ENCODE data around the gene CASR. TPM values are rescaled to one million over a fixed set of nuclear protein-coding genes. Genes with fewer than 3 reads are reported as not detected.

CASR gene
- total RNA-seq, 1 experiment from 2014 or later: 0.10 TPM

DNA sequence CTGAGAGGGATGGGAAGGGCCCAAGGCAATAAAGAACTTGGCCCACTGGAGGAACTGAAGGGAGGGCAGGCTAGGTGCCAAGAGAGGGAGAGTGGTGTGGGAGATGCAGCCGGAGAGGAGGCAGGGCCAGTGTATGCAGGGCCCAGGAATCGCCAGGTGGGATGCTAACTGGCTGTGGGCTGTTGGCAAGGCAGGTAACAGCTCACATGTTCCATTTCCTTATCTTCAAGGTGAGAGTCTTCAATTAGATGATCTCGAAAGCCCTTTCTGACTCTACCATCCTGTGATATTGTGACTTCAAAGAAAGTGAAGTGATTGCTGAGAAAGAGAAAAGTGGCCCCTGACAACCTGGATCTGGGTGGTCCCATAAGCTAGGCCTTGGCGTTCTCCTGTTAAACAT lies 49.0 kb downstream of the CASR start:
- Histone ChIP-seq H3K4me3 (ENCODE audit: insufficient read depth, low read depth, low read length) (no peak overlapping the region), H3K36me3 (replicated peaks; ENCODE audit: control insufficient read depth, insufficient read depth, low read length) (no peaks in the 10 kb centered on the region), H3K27me3 (ENCODE audit: control insufficient read depth, insufficient read depth, low read length) (no peaks in the 10 kb centered on the region)
- no peak for DNase-seq

DNA sequence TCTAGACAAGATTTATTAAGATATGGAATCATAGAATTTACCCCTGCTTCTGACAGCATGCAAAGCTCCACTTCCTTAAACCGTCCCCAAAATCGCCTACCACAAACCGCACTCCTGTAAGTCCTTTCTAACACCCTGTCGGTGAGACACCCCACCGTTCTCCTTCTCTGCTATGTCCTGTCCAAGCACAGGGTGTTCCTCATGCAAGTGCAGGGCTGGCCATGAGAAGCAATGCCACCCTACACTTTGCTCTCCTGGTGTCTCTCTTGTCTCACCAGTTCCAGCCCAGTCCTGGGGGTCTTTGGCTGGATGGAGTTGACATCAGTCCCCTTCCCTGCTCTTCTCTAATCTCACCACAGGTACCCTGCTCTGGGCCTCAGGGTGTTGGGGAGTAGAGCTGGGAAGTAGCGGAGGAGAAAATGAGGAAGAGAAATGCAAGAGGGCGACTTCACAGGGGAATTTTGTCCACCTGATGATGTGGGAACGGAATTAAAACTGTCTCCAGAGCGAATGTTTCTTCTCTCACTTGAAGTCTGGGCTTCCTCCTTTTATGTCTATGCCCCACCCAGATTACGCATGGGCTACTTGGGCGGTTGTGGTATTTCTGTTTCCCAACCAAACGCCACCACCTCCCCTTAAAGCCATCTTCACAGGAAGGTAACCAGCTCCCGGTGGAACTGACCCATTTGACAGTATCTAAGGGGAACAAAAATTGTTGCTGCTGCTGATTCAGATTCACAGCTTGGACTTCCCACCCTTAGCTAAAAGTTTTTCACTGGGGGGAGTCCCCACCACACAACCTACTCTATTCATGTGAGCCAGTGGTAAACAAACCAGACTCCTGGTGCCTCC lies 49.9 kb downstream of the CASR start:
- no peaks in the 10 kb centered on the region for H3K36me3 ChIP-seq (replicated peaks; ENCODE audit: control insufficient read depth, insufficient read depth, low read length)
- no peak overlapping the region for H3K4me3 ChIP-seq (ENCODE audit: insufficient read depth, low read depth, low read length)
- no peak for DNase-seq
- no peaks in the 10 kb centered on the region for H3K27me3 ChIP-seq (ENCODE audit: control insufficient read depth, insufficient read depth, low read length)

DNA sequence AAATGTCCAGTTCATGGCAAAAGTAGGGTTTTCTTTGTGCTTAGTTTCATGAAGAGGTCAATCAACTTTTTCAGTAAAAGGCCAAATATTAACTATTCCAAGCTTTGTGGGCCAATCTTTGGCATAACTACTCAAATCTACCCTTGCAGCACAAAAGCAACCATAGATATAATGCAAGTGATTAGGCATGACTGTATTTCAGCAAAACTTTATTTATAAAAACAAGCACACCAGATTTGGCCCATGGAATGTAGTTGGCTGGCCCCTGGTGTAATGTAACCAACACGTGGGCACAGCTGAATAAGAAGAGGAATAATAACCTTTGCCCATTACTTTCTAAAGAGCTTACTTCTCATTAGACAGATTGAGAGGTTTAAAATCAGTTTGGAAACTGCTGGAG lies 50.6 kb downstream of the CASR start:
- no peak for DNase-seq

DNA sequence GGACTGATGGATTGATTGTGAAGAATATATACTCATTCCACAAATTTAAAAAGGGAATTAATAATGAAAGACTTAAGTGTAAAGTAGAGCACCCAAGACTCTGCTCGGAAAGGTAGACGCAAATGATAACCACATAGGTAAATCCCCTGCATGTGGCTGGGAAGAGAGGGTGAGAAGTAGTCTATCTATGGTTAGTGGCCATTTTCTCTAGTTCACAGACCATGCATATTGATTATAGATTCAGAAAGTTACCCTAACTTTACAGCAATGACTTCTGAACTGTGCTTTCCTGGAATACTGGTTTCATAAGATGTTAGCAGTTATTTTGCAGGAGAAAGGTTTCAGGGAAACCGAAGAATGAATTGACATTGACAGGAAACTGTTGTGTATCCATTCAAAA lies 51.7 kb downstream of the CASR start:
- no peaks in the 10 kb centered on the region for H3K27me3 ChIP-seq (ENCODE audit: control insufficient read depth, insufficient read depth, low read length)
- H3K4me3 ChIP-seq (ENCODE audit: insufficient read depth, low read depth, low read length): no peak overlapping the region
- no peak for DNase-seq
- H3K36me3 ChIP-seq (replicated peaks; ENCODE audit: control insufficient read depth, insufficient read depth, low read length): no peaks in the 10 kb centered on the region

More for the DNA sequence above, 50.6 kb downstream of the CASR start:
- H3K27me3 ChIP-seq (ENCODE audit: control insufficient read depth, insufficient read depth, low read length): no peaks in the 10 kb centered on the region
- H3K36me3 ChIP-seq (replicated peaks; ENCODE audit: control insufficient read depth, insufficient read depth, low read length): no peaks in the 10 kb centered on the region
- no peak overlapping the region for H3K4me3 ChIP-seq (ENCODE audit: insufficient read depth, low read depth, low read length)

DNA sequence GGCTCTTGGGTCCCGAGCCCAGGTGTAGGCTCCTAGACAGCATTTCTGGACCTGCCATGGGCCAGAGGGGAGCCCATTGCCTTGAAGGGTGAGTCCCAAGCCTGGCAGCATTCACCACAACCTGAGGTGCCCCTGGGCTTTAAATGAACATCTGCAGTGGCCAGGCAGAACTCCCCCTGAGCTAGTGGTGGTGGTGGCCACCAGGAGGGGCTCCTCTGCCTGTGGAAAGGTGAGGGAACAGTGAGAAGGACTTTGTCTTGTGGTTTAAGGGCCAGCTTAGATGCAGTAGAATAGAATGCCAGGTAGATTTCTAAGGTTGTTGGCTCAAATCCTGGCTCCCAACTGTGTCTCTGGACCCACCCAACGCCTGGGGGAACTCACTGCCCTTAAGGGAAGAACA lies 55.6 kb downstream of the CASR start:
- DNase-seq: no peak
- Histone ChIP-seq H3K27me3 (ENCODE audit: control insufficient read depth, insufficient read depth, low read length) (no peaks in the 10 kb centered on the region; the same call in 1 of the 2 replicates), H3K36me3 (replicated peaks; ENCODE audit: control insufficient read depth, insufficient read depth, low read length) (no peaks in the 10 kb centered on the region), H3K4me3 (ENCODE audit: insufficient read depth, low read depth, low read length) (no peak overlapping the region)

DNA sequence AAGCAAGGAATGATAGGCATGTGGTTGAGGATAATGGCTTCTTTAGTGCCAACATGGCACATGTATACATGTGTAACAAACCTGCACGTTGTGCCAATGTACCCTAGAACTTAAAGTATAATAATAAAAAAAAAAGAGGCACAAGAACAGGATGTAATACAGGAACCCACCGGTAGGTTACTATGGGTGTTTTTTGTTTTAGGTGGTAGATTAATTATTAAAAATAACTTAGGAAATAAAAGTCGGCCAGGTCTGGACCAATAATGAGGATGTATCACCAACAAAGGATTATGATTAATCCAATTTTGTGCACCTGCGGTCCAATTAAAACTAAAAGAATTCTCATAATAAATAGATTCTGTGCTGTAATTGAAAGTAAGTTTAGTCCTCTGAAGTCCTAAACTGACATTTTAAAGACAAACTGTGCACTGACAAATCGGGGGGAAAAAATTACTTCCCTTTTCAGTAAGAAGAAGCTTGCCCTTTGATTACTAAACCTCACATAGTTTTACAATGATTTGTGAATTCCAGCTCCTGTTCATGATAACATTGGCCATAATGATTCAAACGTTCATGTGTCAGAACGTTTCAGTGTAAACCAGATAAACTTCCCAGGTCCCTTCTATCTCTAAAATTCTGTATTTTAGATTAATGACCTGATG lies 62.2 kb downstream of the CASR start:
- Histone ChIP-seq H3K4me3 (ENCODE audit: insufficient read depth, low read depth, low read length) (no peak overlapping the region), H3K36me3 (replicated peaks; ENCODE audit: control insufficient read depth, insufficient read depth, low read length) (no peaks in the 10 kb centered on the region), H3K27me3 (ENCODE audit: control insufficient read depth, insufficient read depth, low read length) (no peaks in the 10 kb centered on the region; the same call in 1 of the 2 replicates)
- DNase-seq: no peak

DNA sequence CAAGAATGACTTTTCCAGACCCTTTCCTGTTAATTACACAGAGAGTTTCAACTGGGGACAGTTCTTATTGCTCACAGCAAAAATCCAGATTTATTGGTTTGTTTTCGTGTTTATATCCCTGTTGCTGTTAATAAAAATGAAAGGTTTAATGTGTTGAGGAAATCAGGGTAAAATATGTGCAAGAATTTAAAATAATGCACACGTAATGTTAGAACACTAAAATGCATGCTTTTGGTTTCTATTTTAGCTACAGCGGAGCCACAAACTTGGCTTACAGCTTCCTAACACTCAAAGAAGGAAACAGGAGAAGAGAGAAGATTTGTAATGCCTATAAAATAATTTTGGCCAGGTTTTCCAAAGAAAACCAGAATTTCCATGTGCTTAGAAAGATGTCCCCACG lies 62.7 kb downstream of the CASR start:
- no peak for DNase-seq
- Histone ChIP-seq H3K36me3 (replicated peaks; ENCODE audit: control insufficient read depth, insufficient read depth, low read length) (no peaks in the 10 kb centered on the region), H3K4me3 (ENCODE audit: insufficient read depth, low read depth, low read length) (no peak overlapping the region), H3K27me3 (ENCODE audit: control insufficient read depth, insufficient read depth, low read length) (no peaks in the 10 kb centered on the region; the same call in 1 of the 2 replicates)

DNA sequence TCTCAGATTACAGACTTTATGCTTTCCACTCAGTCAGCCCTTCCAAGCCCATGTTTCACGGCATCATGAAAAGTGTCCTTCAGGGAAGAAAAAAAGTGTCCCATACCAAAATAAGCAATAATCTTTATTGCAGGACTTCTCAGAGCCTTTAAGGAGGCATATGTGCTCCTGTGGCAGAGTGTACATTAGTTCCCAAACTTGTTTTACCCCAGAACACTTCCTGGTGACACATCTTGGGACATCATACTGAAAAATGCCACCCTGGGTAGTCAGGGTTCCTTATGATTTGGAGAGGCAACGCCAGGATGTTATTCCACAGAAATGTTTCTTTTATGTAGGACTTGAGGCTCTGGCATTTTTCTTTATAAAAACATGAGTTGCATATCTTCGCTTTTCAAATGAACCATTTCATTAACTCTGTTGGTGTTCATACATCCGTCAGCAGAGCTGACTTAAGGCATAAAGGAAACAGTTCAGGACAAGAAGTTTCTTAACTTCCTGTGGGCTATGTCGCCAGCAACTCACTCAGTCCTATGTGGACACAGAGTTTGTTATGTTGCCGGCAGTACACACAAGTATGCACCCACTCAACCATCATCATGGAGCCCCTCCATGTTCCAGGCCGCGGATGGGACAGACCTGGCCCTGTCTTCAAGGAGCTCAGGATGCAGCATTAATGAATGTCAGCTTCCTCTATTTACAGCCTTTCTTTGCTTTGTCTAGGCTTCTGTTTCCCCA lies 63.8 kb downstream of the CASR start:
- no peaks in the 10 kb centered on the region; the same call in 1 of the 2 replicates for H3K27me3 ChIP-seq (ENCODE audit: control insufficient read depth, insufficient read depth, low read length)
- no peak for DNase-seq
- H3K36me3 ChIP-seq (replicated peaks; ENCODE audit: control insufficient read depth, insufficient read depth, low read length): no peaks in the 10 kb centered on the region
- H3K4me3 ChIP-seq (ENCODE audit: insufficient read depth, low read depth, low read length): no peak overlapping the region

DNA sequence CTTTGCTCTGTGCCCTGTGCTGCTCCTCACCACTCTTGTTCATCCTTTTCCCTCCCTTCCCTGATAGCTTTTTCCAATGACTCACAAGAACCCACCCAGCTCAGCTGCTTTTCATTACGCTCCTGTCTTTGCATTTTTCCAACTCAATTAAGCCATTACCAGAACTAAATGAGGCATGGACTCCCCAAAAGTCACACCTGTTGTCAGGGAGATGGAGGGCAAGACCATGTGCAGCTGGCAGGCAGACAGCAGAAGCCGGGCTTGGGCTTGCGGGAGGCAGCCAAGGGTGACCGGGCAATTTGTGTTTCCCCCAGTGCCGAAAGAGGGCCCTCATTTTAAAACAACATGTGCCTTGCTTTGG lies 64.3 kb downstream of the CASR start:
- Histone ChIP-seq H3K27me3 (ENCODE audit: control insufficient read depth, insufficient read depth, low read length) (no peaks in the 10 kb centered on the region), H3K4me3 (ENCODE audit: insufficient read depth, low read depth, low read length) (no peak overlapping the region), H3K36me3 (replicated peaks; ENCODE audit: control insufficient read depth, insufficient read depth, low read length) (no peaks in the 10 kb centered on the region)
- no peak for DNase-seq

DNA sequence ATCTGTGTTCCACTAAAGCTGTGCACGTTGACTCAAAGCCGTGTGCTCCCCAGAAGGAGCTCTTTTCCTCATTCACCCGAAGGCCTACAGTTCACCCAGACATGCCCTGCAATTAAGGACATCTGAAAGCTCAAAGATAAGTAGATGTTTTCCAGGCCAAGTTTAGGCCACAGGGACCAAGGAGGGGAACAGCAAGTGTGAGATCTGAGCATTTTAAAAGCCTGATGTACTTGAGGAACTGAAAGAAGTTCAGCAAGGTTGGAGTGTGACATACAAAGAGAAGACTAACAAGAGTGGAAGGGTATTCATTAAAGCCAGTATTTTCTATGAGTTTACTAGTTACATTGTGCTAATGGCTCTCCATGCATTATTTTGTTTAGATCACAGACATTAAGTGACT lies 68.0 kb downstream of the CASR start:
- DNase-seq: no peak
- Histone ChIP-seq H3K27me3 (ENCODE audit: control insufficient read depth, insufficient read depth, low read length) (no peaks in the 10 kb centered on the region), H3K36me3 (replicated peaks; ENCODE audit: control insufficient read depth, insufficient read depth, low read length) (no peaks in the 10 kb centered on the region), H3K4me3 (ENCODE audit: insufficient read depth, low read depth, low read length) (no peak overlapping the region)

DNA sequence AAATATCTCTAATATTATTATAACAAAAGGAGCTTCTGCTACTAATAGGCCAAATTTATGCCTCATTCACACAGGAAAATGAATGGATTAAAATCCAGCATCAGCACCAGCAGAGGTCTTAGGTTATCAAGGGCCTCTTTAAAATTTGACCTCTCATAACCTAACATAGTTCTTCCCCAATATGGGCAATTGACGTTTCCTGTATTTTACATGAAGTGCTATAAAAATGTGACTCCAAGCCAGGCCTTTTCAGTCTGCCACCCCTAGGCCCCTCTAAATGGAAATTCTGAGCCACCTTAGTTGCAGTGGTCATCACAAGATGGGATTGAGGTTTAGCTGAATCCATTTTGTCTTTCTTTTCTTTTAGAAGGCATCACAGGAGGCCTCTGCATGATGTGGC lies 70.1 kb downstream of the CASR start:
- no peak overlapping the region for H3K4me3 ChIP-seq (ENCODE audit: insufficient read depth, low read depth, low read length)
- no peaks in the 10 kb centered on the region for H3K36me3 ChIP-seq (replicated peaks; ENCODE audit: control insufficient read depth, insufficient read depth, low read length)
- DNase-seq: no peak
- H3K27me3 ChIP-seq (ENCODE audit: control insufficient read depth, insufficient read depth, low read length): no peaks in the 10 kb centered on the region

DNA sequence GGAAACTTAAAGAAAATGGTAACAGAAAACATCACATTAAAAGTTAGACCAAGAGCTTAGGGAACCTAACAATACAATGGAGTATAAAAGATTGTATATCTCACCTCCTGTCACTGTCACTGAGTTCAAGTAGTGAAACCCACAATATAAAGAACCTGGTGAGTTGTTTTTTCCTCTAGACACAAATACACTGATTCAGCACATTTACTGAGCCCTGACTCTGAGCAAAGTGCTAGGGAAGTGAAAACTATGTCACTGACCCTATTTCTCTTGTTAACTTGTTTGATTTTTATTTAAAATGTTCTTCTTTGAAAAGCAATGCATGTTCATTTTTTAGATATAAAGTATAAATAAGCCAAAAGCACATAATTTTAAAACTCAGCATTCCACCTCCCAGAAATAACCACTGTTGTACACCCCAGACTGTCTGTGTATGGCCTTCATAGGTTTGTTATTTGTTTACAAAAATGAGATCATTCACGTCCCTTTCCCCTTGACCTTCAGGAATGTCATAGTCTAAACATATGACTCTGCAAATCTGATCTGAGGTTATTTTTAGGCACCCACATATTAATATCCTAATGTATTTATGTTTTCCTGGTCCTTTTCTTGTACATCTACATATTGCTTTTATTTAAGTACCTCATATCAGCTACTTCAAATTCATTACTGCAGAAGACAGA lies 72.4 kb downstream of the CASR start:
- Histone ChIP-seq H3K4me3 (ENCODE audit: insufficient read depth, low read depth, low read length) (no peak overlapping the region), H3K36me3 (replicated peaks; ENCODE audit: control insufficient read depth, insufficient read depth, low read length) (no peaks in the 10 kb centered on the region), H3K27me3 (ENCODE audit: control insufficient read depth, insufficient read depth, low read length) (no peaks in the 10 kb centered on the region)
- DNase-seq: no peak

DNA sequence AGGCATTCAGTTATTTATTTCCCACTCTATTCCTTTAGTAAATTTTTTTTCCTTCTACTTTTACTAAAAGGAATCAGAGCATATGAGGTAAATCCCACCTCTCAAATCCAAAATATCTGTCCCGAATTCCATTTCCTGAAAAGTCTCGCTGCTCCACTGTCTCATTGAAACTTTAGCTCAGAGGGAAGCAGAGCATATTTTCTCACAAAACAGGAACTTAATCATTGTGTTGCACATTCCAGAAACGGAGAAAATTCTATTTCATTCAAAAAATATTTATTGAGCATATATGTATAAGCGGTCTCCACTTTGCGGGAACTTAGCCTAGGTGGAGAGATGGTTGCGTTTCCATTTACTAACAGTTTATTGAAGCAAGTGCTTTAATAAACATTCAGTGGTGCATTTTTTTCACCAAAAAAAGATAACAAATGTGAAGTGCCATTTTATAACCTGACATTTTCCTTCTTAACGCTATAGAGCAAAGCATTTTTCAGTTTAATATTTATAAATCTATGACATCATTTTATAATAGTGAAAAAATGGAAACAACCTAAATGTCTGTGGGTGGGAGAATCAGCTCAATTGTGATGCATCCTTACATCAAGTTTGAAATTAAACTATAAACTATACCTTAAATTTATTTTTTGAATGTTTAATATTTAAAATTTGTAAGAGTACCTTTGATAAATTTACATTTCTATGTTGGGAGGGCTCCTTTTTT lies 74.3 kb downstream of the CASR start:
- DNase-seq: no peak
- H3K27me3 ChIP-seq (ENCODE audit: control insufficient read depth, insufficient read depth, low read length): no peaks in the 10 kb centered on the region
- no peak overlapping the region for H3K4me3 ChIP-seq (ENCODE audit: insufficient read depth, low read depth, low read length)
- H3K36me3 ChIP-seq (replicated peaks; ENCODE audit: control insufficient read depth, insufficient read depth, low read length): no peaks in the 10 kb centered on the region
